ENCODE data around the gene MYO9A.

DNA sequence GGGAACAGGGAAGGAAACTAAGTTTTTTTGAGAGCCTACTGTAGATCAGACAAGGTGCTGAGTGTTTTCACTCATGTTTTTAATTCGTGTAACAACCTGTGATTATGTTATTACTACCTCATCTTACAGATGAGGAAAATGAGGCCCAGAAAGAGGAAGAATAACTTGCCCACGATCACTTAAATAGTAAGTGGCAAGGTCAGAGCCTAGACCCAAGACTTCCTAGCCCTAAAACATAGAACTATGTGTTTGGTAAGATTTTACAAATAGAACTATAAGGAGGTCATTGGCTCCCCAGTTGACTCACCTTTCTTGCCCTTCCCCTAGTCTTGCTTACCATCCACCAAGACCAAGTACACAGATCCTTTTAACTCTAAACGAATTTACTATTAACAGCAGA, 14.0 kb upstream of the MYO9A start:
- TF ChIP-seq CTCF (IDR thresholded peaks at IDR 0.05) = no peak
- TF ChIP-seq POLR2A (IDR thresholded peaks at IDR 0.05) = no peak

Measured in breast epithelium (tissue), 3 donors.